ENCODE data around the gene PKN2.
"Not testable (repeated sequence)": the region's sequence is repeated elsewhere in the genome, so short reads cannot be mapped to it uniquely, and the experiment has no call there.

GRCh38 chr1:88819642-88820041 is 135.6 kb downstream of the PKN2 start:
- TF ChIP-seq CTCF, POLR2A (IDR thresholded peaks at IDR 0.05): not testable (repeated sequence)

Data from testis (tissue), 2 donors.